ENCODE data around the gene TMEM35A.

- TF ChIP-seq EZH2 (IDR thresholded peaks at IDR 0.05; ENCODE audit: insufficient read depth, low read length) (no peak), CTCF (IDR thresholded peaks at IDR 0.05; ENCODE audit: insufficient read depth, low read depth, low read length) (no peak)
Observed at GRCh38 chrX:101057093-101057714, 21.5 kb upstream of the TMEM35A start.

Data from astrocyte (in vitro differentiated cells and primary cell).